GM12865 (cell line): ENCODE results near the gene JAZF1.
"Not testable (repeated sequence)": the region's sequence is repeated elsewhere in the genome, so short reads cannot be mapped to it uniquely, and the experiment has no call there.

Experiments used
- DNase-seq: peaks from one replicate; pipeline ENCODE4 v3.0.0; 2010; ENCODE audit warnings: low read depth
- H3K4me3 ChIP-seq: 2 replicates; pipeline ENCODE4 v1.5.1; 2011; ENCODE audit warnings: mild to moderate bottlenecking, low read depth, low read length, control low read depth
- TF ChIP-seq, protein P1 (sequence below): IDR thresholded peaks from 2 replicates; pipeline ENCODE4 v1.5.1; 2011; ENCODE audit warnings: low read length, control low read depth, low read depth, inconsistent platforms; ENCODE audit not compliant: insufficient read depth; ENCODE audit errors: missing control alignments

The JAZF1 gene

DNA sequence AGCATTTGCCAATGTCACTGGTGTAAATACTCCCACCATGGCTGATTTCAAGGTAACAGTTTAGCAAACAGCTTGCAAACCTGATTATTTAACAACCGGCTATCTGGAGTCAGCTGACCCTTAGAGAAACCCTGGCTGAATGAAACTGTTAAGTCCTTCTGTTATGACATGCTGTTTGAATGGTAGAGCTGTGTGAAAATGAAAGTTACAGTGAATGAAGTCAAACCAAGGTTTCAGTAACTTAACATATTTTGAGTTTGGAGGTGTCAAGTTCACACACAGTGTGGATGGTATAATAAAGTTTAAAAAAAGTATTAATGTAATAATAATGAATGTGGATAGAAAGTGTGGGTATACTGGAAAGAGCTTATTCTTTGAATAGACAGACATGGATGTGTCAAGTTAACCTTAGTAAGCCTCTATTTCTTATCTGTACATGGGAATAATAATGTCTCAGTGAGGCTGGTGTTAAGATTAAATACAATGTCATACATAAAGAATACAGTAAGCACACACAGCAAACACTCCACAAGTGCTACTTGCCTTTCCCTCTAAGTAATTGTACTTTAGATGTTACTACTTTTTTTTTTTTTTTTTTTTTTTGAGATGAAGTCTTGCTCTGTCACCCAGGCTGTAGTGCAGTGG is 290.3 kb downstream of the JAZF1 start:
- H3K4me3 ChIP-seq, result no peak overlapping the region
- TF ChIP-seq, protein P1, sequence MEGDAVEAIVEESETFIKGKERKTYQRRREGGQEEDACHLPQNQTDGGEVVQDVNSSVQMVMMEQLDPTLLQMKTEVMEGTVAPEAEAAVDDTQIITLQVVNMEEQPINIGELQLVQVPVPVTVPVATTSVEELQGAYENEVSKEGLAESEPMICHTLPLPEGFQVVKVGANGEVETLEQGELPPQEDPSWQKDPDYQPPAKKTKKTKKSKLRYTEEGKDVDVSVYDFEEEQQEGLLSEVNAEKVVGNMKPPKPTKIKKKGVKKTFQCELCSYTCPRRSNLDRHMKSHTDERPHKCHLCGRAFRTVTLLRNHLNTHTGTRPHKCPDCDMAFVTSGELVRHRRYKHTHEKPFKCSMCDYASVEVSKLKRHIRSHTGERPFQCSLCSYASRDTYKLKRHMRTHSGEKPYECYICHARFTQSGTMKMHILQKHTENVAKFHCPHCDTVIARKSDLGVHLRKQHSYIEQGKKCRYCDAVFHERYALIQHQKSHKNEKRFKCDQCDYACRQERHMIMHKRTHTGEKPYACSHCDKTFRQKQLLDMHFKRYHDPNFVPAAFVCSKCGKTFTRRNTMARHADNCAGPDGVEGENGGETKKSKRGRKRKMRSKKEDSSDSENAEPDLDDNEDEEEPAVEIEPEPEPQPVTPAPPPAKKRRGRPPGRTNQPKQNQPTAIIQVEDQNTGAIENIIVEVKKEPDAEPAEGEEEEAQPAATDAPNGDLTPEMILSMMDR, result no peak
- DNase-seq, result peak; percentile 79

DNA sequence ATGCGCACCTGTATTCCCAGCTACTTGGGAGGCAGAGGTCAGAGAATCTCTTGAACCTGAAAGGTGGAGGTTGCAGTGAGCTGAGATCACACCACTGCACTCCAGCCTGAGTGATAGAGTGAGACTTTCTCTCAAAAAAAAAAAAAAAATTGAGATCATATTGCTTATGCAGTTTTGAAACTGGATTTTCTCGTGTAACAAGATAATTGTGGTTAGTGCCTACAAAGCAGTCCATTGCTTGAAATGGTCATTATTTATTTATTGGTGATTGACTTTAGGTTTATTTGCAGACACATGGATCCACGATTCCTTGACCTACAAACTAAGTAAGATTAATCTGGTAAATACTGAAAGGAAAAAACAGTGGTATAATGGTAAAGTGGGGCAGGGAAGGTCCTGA is 290.8 kb downstream of the JAZF1 start:
- TF ChIP-seq, protein P1, result no peak
- no peak for DNase-seq
- H3K4me3 ChIP-seq, result no peak overlapping the region

DNA sequence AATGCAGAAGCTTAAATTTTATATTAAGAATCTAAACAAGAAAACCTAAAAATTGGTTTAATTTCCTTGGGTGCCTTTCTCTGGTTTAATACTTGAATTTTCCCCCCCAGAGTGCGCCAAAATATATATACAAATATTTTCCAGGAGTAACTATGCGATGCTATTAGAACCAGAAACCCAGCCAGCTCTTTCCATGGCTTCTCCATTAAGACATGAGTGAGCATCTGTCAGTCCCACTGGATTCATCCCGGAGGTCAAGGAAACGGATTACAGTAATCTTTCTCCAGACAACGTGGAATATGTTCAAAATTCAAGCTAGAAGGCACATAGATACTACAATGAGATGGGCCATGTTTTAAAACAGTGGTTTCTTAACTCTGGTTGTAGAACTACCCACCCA is 291.9 kb downstream of the JAZF1 start:
- TF ChIP-seq, protein P1, result no peak
- no peak for DNase-seq
- H3K4me3 ChIP-seq, result no peak overlapping the region

DNA sequence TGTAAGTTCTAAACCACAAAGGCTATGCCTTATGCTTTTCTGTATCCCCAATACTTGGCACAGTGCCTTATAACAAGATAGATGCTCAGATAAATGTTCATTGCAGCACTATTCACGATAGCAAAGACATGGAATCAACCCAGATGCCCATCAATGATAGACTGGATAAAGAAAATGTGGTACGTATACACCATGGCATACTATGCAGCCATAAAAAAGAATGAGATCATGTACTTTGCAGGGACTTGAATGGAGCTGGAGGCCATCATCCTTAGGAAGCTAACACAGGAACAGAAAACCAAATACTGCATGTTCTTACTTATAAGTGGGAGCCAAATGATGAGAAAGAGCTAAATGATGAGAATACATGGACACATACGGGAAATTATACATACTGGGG is 293.9 kb downstream of the JAZF1 start:
- not testable (repeated sequence) for DNase-seq

DNA sequence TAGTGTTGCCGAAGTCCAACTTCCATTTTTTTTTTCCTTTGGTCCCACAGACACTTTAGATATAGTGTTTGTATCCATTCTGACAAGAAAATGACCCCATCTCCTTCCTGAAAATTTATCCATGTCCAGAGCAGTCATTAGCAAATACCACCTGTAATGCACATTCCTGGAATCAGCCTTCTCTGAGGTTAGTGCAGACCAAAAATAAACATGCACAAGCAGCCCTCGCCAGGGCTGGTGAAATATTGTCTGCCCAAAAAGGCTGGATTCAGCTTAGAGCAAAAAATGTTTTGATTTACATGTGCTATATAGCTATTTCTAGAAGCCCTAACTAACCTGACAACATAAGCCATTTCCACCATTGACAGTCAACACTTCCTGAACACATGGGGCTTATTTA is 294.9 kb downstream of the JAZF1 start:
- DNase-seq, result no peak
- TF ChIP-seq, protein P1, result no peak
- H3K4me3 ChIP-seq, result no peak overlapping the region

More for the DNA sequence above, 293.9 kb downstream of the JAZF1 start:
- not testable (repeated sequence) for H3K4me3 ChIP-seq

DNA sequence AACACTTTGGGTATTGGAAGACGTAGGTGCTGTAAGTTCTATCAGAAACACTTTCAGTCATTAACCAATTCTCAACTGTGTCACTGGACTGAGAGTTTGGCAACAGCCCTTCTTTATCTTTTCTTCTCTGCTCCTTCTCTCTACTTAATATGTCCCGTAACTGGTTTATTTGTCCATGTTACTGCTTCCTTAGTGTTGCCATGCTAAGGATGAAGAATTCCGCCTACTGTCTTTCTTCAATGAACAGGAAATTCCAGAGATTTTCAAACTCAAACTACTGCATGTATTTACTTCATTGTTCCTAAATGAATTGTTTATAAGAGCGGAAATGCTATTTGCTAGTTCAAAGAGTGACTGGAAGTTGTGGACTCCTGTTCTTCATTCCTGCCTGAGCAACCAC is 296.9 kb downstream of the JAZF1 start:
- DNase-seq, result no peak
- no peak overlapping the region for H3K4me3 ChIP-seq
- TF ChIP-seq, protein P1, result no peak

DNA sequence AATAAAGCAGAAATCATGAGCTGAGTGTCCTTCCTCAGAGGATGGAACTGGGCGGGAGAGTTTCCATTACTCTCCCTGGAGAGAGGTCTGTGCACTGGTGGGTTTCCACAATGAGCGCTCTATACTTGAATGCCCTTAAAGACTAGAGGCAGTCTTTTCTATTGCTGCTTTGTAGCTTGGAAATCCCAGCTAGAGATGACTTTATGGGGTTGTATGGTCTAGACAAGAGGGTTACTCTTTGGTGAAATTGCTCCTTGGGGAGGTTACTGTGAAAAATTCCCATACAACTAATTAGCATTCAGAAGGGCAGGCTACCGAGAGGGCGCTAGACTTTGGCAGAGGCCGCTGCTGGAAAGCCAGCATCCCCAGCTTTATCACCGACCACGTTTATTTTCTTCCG is 303.8 kb downstream of the JAZF1 start:
- no peak overlapping the region for H3K4me3 ChIP-seq
- TF ChIP-seq, protein P1, result no peak
- DNase-seq, result no peak
